Spleen (tissue), 11 donors: Measurements from ENCODE around the gene SLC2A14. TPM values are rescaled to one million over a fixed set of nuclear protein-coding genes. Genes with fewer than 3 reads are reported as not detected.
"Not testable (repeated sequence)": the region's sequence is repeated elsewhere in the genome, so short reads cannot be mapped to it uniquely, and the experiment has no call there.

Experiments
- DNase-seq: peaks from one replicate; pipeline ENCODE4 v3.0.0-alpha.2; 2020
- H3K27ac ChIP-seq, 8 donors: fragments of 200-600 bp; sonication (generic) in 7 of 8; 1 replicate in 4 of 8; 2 replicates in 4 of 8; pipeline versions ENCODE4 v1.5.0 to v1.8.0; 2016 to 2021; ENCODE audit warnings: inconsistent platforms in 4 of 8, mild to moderate bottlenecking in 4 of 8, moderate library complexity in 1 of 8
- H3K27me3 ChIP-seq, 7 donors: fragments of 200-600 bp; sonication (generic) in 6 of 7; replicated peaks in 1 of 7; 1 replicate in 4 of 7; 2 replicates in 3 of 7; pipeline versions ENCODE4 v1.5.0 to v1.8.0; 2016 to 2021; ENCODE audit warnings: inconsistent platforms in 3 of 7, mild to moderate bottlenecking in 1 of 7
- H3K36me3 ChIP-seq, 6 donors: fragments of 200-600 bp; sonication (generic) in 5 of 6; 1 replicate in 4 of 6; 2 replicates in 2 of 6; pipeline versions ENCODE4 v1.5.0 to v1.8.0; 2016 to 2021; ENCODE audit warnings: inconsistent platforms in 2 of 6
- H3K4me1 ChIP-seq, 6 donors: fragments of 200-600 bp; sonication (generic) in 5 of 6; 1 replicate in 3 of 6; 2 replicates in 3 of 6; pipeline versions ENCODE4 v1.5.0 to v1.8.0; 2016 to 2021; ENCODE audit warnings: inconsistent platforms in 3 of 6
- H3K4me3 ChIP-seq, 8 donors: fragments of 200-600 bp; sonication (generic) in 7 of 8; 1 replicate in 4 of 8; 2 replicates in 4 of 8; pipeline versions ENCODE4 v1.5.0 to v1.8.0; 2016 to 2021; ENCODE audit warnings: inconsistent platforms in 4 of 8, mild to moderate bottlenecking in 4 of 8, moderate library complexity in 2 of 8
- H3K9me3 ChIP-seq, 8 donors: fragments of 200-600 bp; sonication (generic) in 7 of 8; 1 replicate in 4 of 8; 2 replicates in 4 of 8; pipeline versions ENCODE4 v1.5.0 to v1.8.0; 2016 to 2021; ENCODE audit warnings: inconsistent platforms in 4 of 8
- CTCF ChIP-seq, 11 experiments: fragments of 200-600 bp in 7 of 11; fragments of 450-650 bp in 4 of 11; sonication (generic) in 4 of 11; IDR thresholded peaks in 8 of 11; conservative IDR thresholded peaks in 3 of 11; 1 replicate in 7 of 11; 2 replicates in 4 of 11; pipeline versions ENCODE4 v1.4.0 to v1.8.0; 2016 to 2021; ENCODE audit warnings: antibody characterized with exemption in 11 of 11, inconsistent platforms in 4 of 11, mild to moderate bottlenecking in 1 of 11
- POLR2A ChIP-seq, 3 donors: fragments of 450-650 bp; IDR thresholded peaks; one replicate each; pipeline ENCODE4 v1.5.1; 2017; ENCODE audit warnings: antibody characterized with exemption in 3 of 3, mild to moderate bottlenecking in 1 of 3
- POLR2AphosphoS5 ChIP-seq, 3 donors: sonication (generic); formaldehyde crosslinking; IDR thresholded peaks; one replicate each; pipeline ENCODE4 v1.5.1; 2017; ENCODE audit warnings: antibody characterized with exemption in 3 of 3
- WGBS, 5 donors: extraction: QIAGEN DNeasy Blood & Tissue Kit in 3 of 5; methylation state at CpG; one replicate each; pipeline versions ENCODE4 v1.1.5 to v1.1.7; 2013 to 2018; 5-methylcytosine and 5-hydroxymethylcytosine counted together
- intact Hi-C: fragments of 100-400 bp; cut with DNase I; formaldehyde crosslinking; loops from one replicate; pipeline ENCODE4 v1.15.0; 2023; ENCODE audit warnings: low total_unique reads
- polyA plus RNA-seq, 3 donors: library from polyadenylated mRNA; stranded (reverse); fragments of 200-250 nt; gene quantifications; one replicate each; pipeline ENCODE4 v1.2.1, GENCODE V29; 2013
- total RNA-seq, 7 donors: library from RNA; depleted of rRNA in 3 of 7; stranded (reverse); fragments of >200 nt in 3 of 7; fragmentation: NEBNext Ultra II Directional in 4 of 7; extraction: Animal tissue kit (Norgen Biotek cat#: 25700) in 4 of 7; gene quantifications; one replicate each; pipeline versions ENCODE4 v1.1.0 to v1.2.1, GENCODE V29; 2016 to 2021
- donor health status: healthy with polysubstance abuse.
- donor health status: DM: no; HTN: no; CAD: no; lungs with moderate emphysema.
- donor health status: DM: no; HTN: no; CAD: no.
- donor health status: Bipolar disorder and iron deficiency.
- donor health status: healthy.
- donor health status: DM: no; HTN: no; CAD: no.
- donor health status: DM: yes; HTN: yes; CAD: no.

Gene SLC2A14
- total and polyA plus RNA-seq, 10 donors: 0.37 to 7.4 (median 2.9) TPM; not detected in 5

GRCh38 chr12:7784701-7785100 is 88.0 kb downstream of the SLC2A14 start:
- H3K27ac ChIP-seq: no peak overlapping the region
- H3K4me1 ChIP-seq: no peaks in the 10 kb centered on the region
- TF ChIP-seq POLR2A (IDR thresholded peaks at IDR 0.05) (no peak), CTCF (IDR thresholded peaks at IDR 0.05 in 8 of 11, conservative IDR thresholded peaks at IDR 0.05 in 3 of 11) (no peak), POLR2AphosphoS5 (IDR thresholded peaks at IDR 0.05) (no peak)
- 51 to 75% (median 62%) methylated on average over 2 of the region's 2 CpGs for WGBS, 5 donors
- H3K27me3 ChIP-seq: peaks cover 0 to 22% (median 0%) of the 10 kb centered on the region in 7 donors
- H3K4me3 ChIP-seq: no peak overlapping the region
- H3K36me3 ChIP-seq: no peaks in the 10 kb centered on the region
- intact Hi-C loops: no loop called here
- no peak for DNase-seq
- no peaks in the 10 kb centered on the region for H3K9me3 ChIP-seq

- H3K36me3 ChIP-seq, H3K4me3 ChIP-seq, H3K27ac ChIP-seq, DNase-seq, H3K4me1 ChIP-seq, H3K9me3 ChIP-seq, intact Hi-C loops: not testable (repeated sequence)
- 70 to 87% (median 81%) methylated on average over 9 of the region's 9 CpGs for WGBS, 5 donors
- H3K27me3 ChIP-seq: peaks cover 0 to 14% (median 0%) of the 10 kb centered on the region in 7 donors
Observed at GRCh38 chr12:7783433-7783832, 89.3 kb downstream of the SLC2A14 start.

GRCh38 chr12:7782055-7782454 is 90.7 kb downstream of the SLC2A14 start:
- H3K27me3 ChIP-seq: peaks cover 0 to 8% (median 0%) of the 10 kb centered on the region in 7 donors
- WGBS, 5 donors: 87 to 95% (median 94%) methylated on average over 6 of the region's 6 CpGs
- no peaks in the 10 kb centered on the region for H3K4me1 ChIP-seq
- no peak for DNase-seq
- no peak overlapping the region for H3K27ac ChIP-seq
- TF ChIP-seq POLR2A (IDR thresholded peaks at IDR 0.05) (no peak), CTCF (IDR thresholded peaks at IDR 0.05 in 8 of 11, conservative IDR thresholded peaks at IDR 0.05 in 3 of 11) (no peak), POLR2AphosphoS5 (IDR thresholded peaks at IDR 0.05) (no peak)
- H3K4me3 ChIP-seq: no peak overlapping the region
- H3K36me3 ChIP-seq: no peaks in the 10 kb centered on the region
- intact Hi-C loops: no loop called here
- H3K9me3 ChIP-seq: no peaks in the 10 kb centered on the region

- no peak for DNase-seq
- Histone ChIP-seq H3K4me3 (no peak overlapping the region), H3K4me1 (no peaks in the 10 kb centered on the region), H3K9me3 (no peaks in the 10 kb centered on the region), H3K27ac (no peak overlapping the region), H3K27me3 (peaks cover 0 to 7% (median 0%) of the 10 kb centered on the region in 7 donors), H3K36me3 (no peaks in the 10 kb centered on the region)
- no peak for TF ChIP-seq POLR2AphosphoS5 (IDR thresholded peaks at IDR 0.05)
- TF ChIP-seq CTCF (IDR thresholded peaks at IDR 0.05 in 8 of 11, conservative IDR thresholded peaks at IDR 0.05 in 3 of 11): no peak
- no peak for TF ChIP-seq POLR2A (IDR thresholded peaks at IDR 0.05)
- WGBS, 5 donors: 67 to 83% (median 78%) methylated on average over 3 of the region's 3 CpGs
- intact Hi-C loops: no loop called here
Observed at GRCh38 chr12:7781274-7781673, 91.4 kb downstream of the SLC2A14 start.

GRCh38 chr12:7769999-7770398 is 102.7 kb downstream of the SLC2A14 start:
- H3K4me3 ChIP-seq: no peak overlapping the region
- DNase-seq: no peak
- TF ChIP-seq POLR2AphosphoS5 (IDR thresholded peaks at IDR 0.05) (no peak), POLR2A (IDR thresholded peaks at IDR 0.05) (no peak), CTCF (IDR thresholded peaks at IDR 0.05 in 8 of 11, conservative IDR thresholded peaks at IDR 0.05 in 3 of 11) (no peak)
- 52 to 80% (median 64%) methylated on average over 3 of the region's 3 CpGs for WGBS, 5 donors
- no peaks in the 10 kb centered on the region for H3K27me3 ChIP-seq
- H3K9me3 ChIP-seq: no peaks in the 10 kb centered on the region
- intact Hi-C loops: no loop called here
- H3K36me3 ChIP-seq: no peaks in the 10 kb centered on the region
- H3K4me1 ChIP-seq: no peaks in the 10 kb centered on the region
- no peak overlapping the region for H3K27ac ChIP-seq
